Hippocampal formation (tissue), 2 donors: ENCODE measurements around the gene ZFYVE21.

Source experiments
- DNase-seq, 2 donors: peaks; one replicate each; lab custom pipeline; 2025; lab: John Stamatoyannopoulos, UW

The ZFYVE21 gene

DNA sequence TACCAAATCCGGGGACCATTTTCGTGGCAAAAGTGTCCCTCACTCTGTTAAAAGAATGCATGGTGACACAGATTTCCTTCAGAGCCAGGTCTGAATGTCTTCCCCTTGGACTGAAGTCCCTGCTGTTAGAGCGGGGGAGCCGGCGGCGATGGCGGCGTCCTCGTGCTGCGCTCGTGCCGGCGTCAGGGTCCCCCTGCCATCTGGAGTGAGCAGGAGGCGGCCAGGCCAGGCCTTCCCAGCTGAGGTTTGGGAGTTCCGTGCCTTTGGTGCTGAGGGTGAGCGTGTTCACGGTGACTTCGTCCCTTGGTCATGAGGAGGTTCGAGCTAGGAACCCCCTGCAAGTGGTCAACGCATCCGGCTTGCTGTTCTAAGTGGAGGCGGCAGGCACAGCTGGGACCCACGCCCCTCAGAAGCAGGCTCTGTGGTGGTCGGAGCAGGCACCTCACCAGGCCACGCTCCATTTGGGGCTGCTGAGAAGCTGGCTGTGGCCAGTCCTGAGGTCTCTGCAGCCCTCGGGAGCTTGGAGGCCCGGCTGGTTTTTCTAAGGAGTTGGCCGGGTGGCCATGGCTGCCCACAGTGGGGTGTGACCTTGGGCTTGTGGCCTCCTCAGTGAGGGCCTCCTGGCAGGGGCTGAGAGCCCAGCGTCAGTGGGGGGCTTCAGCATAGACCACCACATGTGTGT, 9.5 kb downstream of the ZFYVE21 start:
- DNase-seq: no peak

DNA sequence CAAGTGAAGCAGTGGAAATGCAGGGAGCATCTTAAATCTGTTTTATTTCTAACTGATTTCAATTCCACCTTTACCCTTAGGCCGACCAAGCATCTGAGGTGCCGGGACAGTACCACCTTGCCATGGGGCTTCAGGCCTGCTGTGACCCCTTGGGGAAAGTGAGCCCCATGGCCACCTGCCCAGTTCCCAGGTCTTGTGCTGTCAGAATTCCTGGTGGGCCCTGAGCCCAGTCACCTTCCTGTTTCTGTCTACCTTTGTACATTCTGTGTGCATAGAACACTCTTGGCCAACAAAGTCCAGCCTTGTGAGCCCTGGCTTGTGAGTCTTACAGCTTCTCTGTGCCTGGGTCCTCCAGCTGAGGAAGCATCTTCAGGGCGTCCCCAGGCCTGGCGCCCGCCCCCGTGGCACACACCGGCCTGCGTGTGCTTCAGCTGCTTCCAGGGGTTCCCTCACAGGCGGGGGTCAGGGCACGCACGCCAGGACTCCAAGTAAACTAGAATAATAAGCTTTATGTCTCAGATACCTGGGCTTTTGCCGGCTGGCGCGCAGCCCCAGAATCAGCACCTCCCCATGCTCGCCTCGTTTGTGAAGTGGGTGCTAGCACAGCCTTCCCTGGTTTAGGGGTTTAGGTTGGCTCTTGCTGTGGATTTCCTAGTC, 10.3 kb downstream of the ZFYVE21 start:
- no peak for DNase-seq

DNA sequence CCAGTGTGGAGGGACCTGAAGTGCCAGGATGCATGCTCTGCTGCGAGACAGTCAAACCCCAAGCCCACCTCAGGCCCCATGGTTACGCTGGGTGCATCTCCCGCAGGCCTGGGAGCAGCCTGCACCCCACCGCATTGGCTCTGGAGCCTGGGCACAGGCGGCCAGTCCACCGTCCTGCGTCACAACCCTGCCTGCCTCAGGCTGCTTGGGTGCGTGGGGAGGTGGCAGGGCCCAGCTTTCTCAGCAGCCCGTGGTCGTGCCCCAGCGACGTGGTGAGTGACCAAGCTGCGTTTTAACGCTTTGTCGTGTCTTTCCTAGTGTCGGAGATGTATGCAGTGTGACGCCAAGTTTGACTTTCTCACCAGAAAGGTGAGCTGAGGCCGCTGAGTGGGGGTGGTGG, 10.9 kb downstream of the ZFYVE21 start:
- no peak for DNase-seq

DNA sequence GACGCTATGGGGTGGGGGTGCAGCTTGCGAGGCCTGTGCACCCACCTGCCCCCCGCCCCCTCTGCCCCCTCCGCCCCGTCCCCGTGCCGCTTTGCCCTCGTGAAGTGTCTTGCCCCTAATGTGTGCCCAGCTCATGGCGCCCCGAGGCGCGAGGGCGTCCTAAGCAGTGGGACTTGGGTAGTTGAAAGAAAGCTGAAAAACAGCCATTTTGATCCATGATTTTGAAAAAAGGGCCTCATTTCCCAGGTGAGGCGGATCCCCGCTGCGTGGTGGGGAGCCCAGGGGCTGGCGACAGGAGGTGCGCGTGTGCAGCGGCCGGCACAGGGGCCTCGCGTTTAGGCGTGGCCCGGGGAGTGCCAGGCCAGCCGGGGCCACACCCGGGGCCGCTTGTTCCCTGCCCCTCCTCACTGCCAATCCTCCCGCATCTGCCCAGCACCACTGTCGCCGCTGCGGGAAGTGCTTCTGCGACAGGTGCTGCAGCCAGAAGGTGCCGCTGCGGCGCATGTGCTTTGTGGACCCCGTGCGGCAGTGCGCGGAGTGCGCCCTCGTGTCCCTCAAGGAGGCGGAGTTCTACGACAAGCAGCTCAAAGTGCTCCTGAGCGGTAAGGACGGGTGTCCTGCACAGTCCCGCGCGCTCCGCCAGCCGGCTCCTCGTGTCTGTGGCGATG, 11.8 kb downstream of the ZFYVE21 start:
- no peak for DNase-seq

DNA sequence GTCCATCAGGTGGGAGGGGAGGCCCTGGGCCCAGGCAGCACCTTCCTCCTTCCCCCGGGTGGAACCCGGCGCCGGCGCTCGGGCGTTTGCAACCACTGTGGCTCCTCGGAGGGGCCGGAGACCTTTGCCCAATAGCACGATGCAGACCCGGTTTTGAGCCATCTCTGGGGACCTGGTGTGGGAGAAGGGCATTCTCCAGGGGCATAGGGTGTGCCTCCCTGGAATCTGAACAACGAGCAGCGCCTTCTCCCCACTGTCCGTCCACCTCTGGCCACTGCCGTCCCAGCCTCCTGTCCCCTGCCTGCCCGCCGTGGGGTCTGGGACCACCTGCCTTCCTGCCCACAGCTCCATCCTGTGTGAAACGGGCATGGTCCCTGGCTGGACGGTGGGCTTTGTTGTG, 12.5 kb downstream of the ZFYVE21 start:
- no peak for DNase-seq

DNA sequence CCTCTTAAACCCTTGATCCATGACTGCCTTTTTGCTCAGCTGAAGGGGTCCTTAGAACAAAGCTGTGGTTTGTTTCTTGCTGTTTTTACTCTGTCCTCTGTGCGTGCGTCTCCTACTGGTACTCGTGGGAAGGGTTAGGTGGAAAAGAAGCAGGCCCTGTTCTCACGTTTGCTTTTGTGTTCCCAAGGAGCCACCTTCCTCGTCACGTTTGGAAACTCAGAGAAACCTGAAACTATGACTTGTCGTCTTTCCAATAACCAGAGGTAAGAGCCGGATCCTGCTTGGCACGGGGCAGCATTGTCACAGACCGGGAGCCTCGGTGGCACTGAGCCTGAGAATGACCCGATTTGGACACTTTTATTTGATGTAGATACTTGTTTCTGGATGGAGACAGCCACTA, 13.1 kb downstream of the ZFYVE21 start:
- DNase-seq: no peak

DNA sequence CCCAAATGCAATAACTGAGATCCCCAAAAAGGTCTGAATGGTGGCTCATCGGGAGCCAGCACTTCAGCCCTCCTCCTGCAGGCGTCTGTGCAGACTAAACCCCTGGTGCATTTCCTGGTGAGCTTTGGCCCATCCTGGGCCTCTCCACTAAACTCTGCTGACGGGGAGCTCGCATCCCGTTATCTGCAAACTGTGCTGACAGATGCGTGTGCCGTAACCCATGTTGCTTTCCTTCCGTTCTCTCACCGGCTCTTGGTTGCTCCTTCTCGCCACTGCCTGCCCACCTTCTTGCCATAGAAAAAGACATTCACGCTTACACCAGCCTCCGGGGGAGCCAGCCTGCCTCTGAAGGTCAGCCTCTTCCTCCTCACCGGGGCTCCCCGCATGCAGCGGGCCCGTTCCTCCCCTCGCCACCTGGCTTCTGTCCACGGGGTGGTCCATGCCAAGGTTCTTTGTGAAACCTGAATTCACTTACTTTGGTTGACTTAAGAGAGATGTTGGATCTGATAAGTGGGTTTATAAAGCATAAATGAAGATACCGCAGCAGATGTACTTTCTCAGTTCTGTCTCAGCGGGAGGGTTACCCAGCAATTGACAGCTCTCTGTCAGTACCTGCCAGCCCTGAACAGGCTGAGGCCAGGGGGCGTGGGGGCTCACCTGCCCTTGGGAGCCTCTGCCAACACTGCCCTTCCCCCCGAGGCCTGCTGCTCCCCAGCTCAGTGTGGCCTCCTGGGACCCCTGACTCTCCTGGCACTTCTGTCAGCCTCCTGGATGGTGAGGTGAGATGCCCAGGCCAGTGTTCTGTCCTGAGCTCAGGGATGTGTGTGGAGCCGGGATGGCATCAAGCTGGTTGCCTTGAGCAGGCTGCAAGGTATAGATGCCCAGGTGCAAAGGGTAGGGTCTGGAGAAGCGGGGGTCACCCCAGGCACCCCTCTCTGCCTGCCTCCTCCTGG, 14.2 kb downstream of the ZFYVE21 start:
- DNase-seq: no peak

DNA sequence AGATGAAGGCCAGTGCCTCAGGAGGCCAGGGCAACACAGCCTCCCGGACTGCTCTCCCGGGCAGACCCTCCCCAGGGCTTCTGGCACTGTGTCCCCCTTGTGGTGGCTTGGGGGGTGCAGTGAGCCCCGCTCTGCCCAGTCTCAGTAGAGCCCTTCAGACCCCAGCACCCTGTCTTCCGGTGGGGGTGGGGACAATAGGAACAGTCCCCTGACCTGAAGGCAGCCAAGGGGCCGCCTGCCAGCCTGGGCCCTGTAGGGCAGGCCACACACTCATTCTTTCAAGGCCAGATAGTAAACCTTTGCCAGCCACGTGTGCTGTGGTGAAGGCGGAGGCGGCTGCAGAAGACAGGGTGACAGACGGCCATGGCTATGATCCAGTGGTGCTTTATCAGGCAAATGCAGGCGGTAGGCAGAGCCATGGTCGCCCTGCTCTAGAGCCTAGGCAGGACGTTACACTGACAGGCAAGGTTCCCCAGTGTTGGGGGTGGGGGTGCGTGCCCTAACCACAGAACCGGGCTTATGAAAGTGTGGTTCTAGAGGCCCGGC, 15.0 kb downstream of the ZFYVE21 start:
- no peak for DNase-seq

DNA sequence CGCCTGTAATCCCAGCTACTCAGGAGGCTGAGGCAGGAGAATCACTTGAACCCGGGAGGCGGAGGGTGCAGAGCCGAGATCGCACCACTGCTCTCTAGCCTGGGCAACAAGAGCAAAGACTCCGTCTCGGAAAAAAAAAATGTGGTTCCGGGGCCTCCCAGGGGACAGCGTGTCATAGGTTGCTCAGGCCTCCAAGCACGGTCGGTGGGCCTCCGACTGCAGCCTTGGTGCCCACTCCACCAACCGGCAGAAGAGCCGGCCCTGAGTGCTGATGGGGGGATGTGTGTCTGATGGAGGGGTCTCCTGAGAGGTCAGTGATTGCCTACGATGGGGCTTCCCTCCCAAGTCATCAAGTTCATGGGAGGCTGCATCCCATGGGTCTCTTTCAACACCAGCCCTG, 15.9 kb downstream of the ZFYVE21 start:
- DNase-seq: no peak

DNA sequence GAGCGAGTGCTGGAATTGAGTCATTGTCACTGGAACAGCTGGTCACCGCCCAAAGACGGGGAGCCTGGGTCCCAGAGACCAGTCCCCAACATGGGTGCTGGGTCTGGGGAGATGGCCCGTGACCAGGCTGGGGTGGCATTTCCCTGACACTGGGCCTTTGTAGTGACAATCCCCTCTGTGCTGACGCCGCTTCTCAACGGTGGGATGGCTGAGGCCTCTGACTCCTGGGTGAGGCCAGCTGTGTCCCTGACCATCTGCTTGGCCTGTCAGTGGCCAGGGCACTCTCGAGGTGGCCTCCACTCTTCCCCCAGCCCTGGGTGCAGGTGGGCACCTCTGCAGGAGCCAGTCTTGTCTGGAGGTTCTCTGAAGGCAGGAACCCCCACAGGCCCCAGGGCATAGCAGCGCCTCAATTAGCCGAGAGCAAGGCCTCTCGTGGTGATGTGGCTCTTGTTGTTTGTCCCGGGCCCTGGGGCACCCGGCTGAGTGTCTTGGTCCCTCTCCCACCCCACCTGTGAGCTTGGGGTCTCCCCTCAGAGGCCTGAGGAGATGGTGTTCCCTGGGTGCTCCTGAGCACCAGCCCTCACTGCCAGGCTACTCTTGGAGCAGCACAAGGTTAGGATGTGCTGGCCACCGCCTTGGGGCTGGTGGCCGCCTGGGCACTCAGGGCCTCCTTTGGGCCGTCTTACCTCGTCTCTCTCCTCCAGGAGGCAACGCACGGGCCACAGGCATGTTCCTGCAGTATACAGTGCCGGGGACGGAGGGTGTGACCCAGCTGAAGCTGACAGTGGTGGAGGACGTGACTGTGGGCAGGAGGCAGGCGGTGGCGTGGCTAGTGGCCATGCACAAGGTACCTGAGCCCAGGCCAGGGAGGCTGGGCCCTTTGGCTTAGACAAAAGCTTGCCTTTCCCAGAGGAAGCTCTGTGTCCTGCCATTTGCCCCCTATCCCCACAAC, 16.6 kb downstream of the ZFYVE21 start:
- DNase-seq: no peak

DNA sequence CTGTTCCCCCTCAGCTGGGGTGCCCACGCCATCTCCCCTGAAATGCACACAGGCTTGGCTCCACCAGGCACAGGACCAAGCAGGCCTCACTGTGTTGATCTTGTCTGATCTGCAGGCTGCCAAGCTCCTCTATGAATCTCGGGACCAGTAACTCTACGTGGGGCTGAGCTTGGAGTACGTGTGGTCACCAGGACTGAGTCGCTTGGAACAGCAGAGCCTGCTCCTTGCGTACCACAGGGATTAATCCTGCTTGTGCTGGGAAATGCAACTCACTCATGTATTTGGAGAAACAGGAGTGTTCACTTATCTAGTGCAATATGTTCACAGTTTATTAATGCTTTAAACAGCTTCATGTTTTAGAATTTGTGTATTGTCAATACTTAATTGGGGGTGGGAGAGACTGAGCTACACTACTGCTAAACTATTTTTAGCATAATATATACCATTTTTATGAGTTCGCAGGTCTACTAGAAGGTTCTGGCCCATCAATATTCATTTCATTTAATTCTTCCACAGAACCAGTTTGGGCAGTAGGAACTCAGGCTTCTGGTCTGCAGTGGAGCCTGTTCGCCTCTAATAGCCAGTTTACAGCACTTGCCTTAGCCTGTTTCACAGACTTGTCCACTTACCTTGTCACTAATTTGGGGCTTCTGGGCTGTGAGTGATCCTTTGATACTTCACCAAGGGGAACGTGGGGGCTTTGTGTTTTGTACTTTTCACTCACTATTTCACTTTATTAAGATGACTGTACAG, 17.4 kb downstream of the ZFYVE21 start:
- no peak for DNase-seq

DNA sequence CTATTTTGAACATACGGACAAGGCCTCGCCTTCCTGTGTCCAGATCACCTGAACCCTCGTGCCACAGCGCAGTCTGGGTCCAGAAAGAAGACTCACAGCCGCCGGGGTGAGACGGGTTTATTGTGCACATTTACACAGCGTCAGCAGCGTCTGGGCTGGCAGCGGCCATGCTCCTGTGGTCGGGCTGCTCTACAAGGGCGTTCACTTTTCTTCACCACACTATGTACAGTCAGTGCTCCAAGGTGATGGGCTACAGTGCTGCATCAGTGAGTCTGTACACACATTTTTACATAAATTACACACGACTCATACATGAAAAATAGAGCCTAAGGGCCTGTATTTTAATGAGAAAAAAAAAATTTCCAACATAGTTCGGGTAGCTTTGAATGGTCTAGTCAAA, 18.0 kb downstream of the ZFYVE21 start:
- DNase-seq: no peak

DNA sequence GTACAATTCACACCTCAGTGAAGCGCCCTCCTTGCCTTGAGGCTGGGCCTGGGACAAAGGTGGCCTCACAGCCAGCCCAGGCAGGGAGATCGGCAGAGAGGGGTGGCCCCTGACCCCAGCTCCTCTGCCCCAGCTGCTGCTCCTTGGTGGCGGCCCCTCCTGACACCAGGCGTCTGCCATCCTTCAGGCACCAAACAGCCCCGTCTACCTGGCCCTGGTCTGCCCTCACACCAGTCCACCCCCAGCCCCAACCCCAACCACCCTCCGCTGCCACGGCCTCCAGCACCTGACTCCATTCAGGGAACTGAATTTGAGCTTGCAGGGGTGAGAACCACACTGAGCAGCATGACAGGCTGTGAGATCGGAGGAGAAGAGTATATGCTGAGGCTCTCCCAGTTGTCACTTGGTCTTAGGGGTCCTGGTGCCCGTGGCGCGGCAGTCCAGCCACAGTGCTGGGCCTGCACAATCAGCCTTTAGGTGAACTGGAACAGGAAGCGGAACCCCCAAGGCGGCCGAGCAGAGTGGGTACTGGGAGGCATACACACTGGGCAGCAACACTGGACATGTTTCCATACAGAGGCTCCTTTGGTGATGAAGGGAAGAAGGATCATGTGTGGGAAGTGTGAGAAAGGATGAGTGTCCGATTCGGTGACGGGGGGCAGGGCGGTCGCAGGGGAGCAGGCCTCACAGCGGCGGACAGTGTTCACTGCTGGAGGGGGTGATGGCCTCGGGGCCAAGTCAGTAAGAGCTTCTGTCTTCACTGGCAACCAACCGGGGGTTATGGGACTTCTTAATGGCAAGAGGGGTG, 18.7 kb downstream of the ZFYVE21 start:
- DNase-seq: no peak

DNA sequence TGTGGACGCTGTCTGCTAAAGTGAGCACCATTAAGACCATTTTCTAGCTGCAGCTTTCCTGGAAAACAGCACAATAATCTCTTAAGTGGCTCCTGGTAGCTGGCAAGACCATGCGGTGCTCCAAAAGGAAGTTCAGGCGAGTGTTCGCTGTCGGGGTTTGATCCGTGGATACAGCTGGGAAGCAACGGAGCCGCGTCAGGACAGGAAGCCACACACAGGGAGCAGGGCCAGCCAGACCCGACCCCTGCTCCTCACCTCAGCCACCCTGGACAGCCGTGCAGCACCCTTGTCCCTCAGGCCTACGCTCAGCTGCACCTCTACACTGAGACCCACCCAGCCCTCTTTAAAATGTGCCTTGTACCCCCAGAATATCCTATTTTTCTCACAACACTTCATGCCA, 19.4 kb downstream of the ZFYVE21 start:
- no peak for DNase-seq

DNA sequence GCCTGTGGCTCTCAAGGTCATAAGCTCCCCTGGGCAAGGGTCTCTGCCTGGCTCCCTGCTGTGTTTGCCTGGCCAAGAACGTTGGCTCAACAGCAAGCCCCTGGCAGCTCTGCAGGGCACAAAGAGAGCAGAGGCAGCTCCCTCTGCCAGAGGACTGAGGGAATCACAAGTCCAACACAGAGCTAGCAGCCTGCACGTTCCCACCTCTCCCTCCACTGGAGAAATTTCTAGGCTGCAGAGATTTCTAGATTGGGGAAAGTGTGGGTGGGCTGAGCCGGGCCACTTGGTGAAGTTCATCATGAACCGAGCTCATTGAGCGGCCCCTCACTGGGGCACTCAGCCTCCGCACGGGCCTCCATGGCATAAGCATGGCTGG, 19.8 kb downstream of the ZFYVE21 start:
- DNase-seq: no peak

DNA sequence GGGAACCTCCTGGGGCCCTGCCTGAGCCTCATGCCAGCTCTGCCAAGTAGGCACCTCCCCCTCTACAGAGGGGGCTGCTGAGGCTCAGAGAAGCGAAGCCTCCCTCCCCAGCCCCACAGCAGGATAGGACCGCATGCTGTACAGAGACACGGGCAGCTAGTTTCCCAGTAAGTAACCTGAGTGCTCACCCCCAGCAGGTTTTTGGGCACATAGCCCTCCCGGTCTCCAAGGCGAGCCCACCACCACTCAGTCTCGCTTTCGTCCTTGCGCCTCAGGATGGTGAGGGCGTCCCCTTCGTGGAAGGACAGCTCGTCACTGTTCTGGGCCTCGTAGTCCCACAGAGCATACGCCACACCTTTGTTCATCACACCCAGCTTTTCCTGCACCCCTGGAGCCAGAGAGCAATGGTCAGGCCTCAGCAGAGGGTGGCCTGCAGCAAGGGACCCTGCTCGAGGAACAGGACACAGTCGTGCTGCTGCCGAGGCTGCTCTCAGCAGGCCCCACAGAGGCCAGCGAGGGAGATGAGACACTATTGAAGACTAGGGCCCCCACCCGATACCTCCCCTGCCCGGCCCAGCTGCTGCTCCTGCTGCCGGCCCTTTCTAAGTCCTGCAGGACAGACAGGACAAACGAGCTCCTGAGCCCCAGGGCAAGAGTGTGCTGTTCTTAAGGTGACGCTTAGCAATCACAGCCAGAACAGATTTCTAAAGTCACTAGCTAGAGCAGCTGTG, 20.4 kb downstream of the ZFYVE21 start:
- no peak for DNase-seq

DNA sequence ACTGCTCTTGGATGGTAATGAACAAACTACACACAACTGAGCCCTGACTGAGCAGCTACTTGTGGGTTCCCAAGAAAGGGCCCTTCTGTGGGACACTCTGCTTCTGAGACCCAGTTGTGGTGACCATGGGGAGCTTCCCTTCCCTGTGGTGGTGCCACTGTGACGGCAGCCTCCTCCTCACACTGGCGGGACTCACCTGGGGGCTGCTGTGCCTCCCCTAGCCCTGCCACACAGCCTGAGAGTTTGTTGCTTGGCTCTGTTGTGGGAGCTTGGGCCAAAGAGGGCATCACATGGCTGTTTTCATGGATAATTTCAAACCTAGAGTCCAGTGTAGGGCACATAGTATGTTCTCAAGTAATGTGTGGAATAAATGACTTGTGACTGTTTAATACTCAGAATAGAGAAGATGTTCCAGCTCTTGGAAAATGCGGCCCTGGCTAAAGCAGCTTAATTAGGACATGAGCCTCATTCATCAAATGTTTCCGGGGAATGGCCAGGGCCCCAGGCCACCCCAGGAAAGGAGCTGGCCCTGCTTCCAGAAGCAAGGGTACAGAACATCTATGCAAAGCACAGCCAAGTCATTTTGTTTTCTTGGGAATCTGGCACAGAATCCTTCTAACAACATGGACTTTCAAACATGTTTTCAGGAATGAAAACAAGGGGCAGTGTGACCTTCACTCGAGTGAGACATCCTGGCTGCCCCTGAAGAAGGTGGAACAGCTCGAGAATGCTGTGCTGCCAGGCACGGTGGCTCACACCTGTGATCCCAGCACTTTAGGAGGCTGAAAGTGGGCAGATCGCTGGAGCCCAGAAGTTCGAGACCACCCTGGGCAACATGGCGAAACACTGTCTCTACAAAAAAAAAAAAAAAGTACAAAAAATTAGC, 21.2 kb downstream of the ZFYVE21 start:
- no peak for DNase-seq
